GM13976 (cell line): Measurements from ENCODE around the gene OR2S2.

ENCODE experiments used
- DNase-seq: peaks from one replicate; pipeline ENCODE4 v3.0.0; 2012; ENCODE audit warnings: low spot score
- in situ Hi-C: fragments of 300-500 bp; cut with MboI; formaldehyde crosslinking; loops from one replicate; pipeline ENCODE4 v1.12.0; 2022; ENCODE audit warnings: low sequenced_read_pairs, mixed read lengths, inconsistent platforms; ENCODE audit not compliant: unreplicated experiment
- TF ChIP-seq, protein P1 (sequence below): IDR thresholded peaks from 2 replicates; pipeline ENCODE4 v1.5.1; 2012; ENCODE audit warnings: borderline replicate concordance, mild to moderate bottlenecking; ENCODE audit not compliant: insufficient read depth; ENCODE audit errors: extremely low read depth, missing control alignments, control extremely low read depth

OR2S2 gene

DNA sequence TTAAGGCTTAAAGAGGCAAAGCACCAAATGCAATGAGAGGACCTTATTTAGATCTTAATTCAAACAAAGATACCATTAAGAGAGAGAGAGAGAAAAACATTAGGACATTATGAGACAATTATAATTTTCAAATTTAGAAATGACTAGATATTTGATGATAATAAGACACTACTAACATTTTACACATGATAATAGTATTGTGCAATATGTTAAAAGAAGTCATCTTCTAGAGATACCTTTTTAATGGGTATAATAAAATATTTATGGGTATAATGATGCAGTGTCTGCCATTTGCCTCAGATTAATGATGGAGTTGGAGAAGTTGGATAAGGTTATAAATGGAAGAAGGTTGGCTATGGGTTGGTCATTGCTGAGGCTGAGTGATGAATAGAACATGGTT, 27.4 kb downstream of the OR2S2 start:
- DNase-seq, result no peak
- TF ChIP-seq, protein P1, sequence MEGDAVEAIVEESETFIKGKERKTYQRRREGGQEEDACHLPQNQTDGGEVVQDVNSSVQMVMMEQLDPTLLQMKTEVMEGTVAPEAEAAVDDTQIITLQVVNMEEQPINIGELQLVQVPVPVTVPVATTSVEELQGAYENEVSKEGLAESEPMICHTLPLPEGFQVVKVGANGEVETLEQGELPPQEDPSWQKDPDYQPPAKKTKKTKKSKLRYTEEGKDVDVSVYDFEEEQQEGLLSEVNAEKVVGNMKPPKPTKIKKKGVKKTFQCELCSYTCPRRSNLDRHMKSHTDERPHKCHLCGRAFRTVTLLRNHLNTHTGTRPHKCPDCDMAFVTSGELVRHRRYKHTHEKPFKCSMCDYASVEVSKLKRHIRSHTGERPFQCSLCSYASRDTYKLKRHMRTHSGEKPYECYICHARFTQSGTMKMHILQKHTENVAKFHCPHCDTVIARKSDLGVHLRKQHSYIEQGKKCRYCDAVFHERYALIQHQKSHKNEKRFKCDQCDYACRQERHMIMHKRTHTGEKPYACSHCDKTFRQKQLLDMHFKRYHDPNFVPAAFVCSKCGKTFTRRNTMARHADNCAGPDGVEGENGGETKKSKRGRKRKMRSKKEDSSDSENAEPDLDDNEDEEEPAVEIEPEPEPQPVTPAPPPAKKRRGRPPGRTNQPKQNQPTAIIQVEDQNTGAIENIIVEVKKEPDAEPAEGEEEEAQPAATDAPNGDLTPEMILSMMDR, result no peak
- in situ Hi-C loops, result no loop called here

DNA sequence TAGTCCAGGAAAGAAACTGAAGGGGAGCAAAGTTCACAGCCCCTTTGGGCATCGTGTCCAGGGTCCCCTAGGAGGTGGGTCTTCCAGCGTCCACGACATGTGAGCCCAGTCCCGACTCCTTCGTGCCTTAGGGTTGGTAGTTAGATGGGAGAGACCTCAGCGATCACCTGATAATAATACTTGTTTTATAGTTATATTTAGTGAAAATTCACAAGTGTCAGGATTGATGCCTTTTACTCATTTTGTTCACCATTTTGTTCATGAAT, 28.6 kb downstream of the OR2S2 start:
- TF ChIP-seq, protein P1, result no peak
- no peak for DNase-seq
- in situ Hi-C loops, result no loop called here

GRCh38 chr9:35928591-35929452, 29.1 kb downstream of the OR2S2 start:
- in situ Hi-C loops, result no loop called here
- TF ChIP-seq, protein P1, result no peak
- no peak for DNase-seq

GRCh38 chr9:35923927-35924763, 33.8 kb downstream of the OR2S2 start:
- TF ChIP-seq, protein P1, result no peak
- DNase-seq, result no peak
- in situ Hi-C loops, result no loop called here

GRCh38 chr9:35923598-35923926, 34.4 kb downstream of the OR2S2 start:
- in situ Hi-C loops, result no loop called here
- TF ChIP-seq, protein P1, result no peak
- no peak for DNase-seq

- TF ChIP-seq, protein P1, result no peak
- DNase-seq, result no peak
- in situ Hi-C loops, result no loop called here
These were observed 37.8 kb downstream of the OR2S2 start for GRCh38 chr9:35920051-35920620.
